Duodenal mucosa (tissue), 2 donors: Measurements from ENCODE around the gene MICAL3.
A peak's percentile ranks its signal among the peaks of the same experiment; 100 is the strongest.

ENCODE experiments used
- H3K27ac ChIP-seq: one replicate; pipeline ENCODE4 v1.7.0; 2013; ENCODE audit warnings: low read depth, low read length
- H3K27me3 ChIP-seq, 2 donors: one replicate each; pipeline ENCODE4 v1.7.0; 2013; ENCODE audit warnings: low read length in 2 of 2, control low read depth in 1 of 2; ENCODE audit not compliant: insufficient read depth in 2 of 2, control insufficient read depth in 1 of 2
- H3K36me3 ChIP-seq, 2 donors: one replicate each; pipeline ENCODE4 v1.7.0; 2013; ENCODE audit warnings: low read length in 2 of 2, control low read depth in 1 of 2; ENCODE audit not compliant: insufficient read depth in 2 of 2, control insufficient read depth in 1 of 2
- H3K4me1 ChIP-seq, 2 donors: one replicate each; pipeline ENCODE4 v1.7.0; 2013; ENCODE audit warnings: low read length in 2 of 2, control low read depth in 1 of 2; ENCODE audit not compliant: insufficient read depth in 2 of 2, control insufficient read depth in 1 of 2
- H3K4me3 ChIP-seq, 2 donors: one replicate each; pipeline ENCODE4 v1.7.0; 2013; ENCODE audit warnings: low read length in 2 of 2, low read depth in 1 of 2
- H3K9ac ChIP-seq, 2 donors: one replicate each; pipeline ENCODE4 v1.7.0; 2013; ENCODE audit warnings: low read length in 2 of 2, low read depth in 1 of 2
- H3K9me3 ChIP-seq, 2 donors: one replicate each; pipeline ENCODE4 v1.7.0; 2013; ENCODE audit warnings: low read length in 2 of 2, control low read depth in 1 of 2; ENCODE audit not compliant: control insufficient read depth in 1 of 2

MICAL3 gene

GRCh38 chr22:17910561-17911311 lies 113.6 kb downstream of the MICAL3 start:
- H3K4me3 ChIP-seq: no peak overlapping the region
- H3K9ac ChIP-seq: no peak overlapping the region
- no peaks in the 10 kb centered on the region for H3K9me3 ChIP-seq
- peaks cover 4 to 15% of the 10 kb centered on the region in 2 donors for H3K4me1 ChIP-seq
- H3K27ac ChIP-seq: no peak overlapping the region
- no peaks in the 10 kb centered on the region for H3K27me3 ChIP-seq
- peaks cover 11 to 18% of the 10 kb centered on the region in 2 donors for H3K36me3 ChIP-seq

- Histone ChIP-seq H3K4me3 (no peak overlapping the region), H3K9me3 (no peaks in the 10 kb centered on the region), H3K9ac (no peak overlapping the region), H3K27ac (no peak overlapping the region), H3K4me1 (peaks cover 21 to 29% of the 10 kb centered on the region in 2 donors), H3K36me3 (peaks cover 15 to 32% of the 10 kb centered on the region in 2 donors), H3K27me3 (no peaks in the 10 kb centered on the region)
These were observed 116.7 kb downstream of the MICAL3 start for GRCh38 chr22:17907748-17908051.

- Histone ChIP-seq H3K9ac (no peak overlapping the region), H3K4me3 (no peak overlapping the region), H3K27ac (no peak overlapping the region), H3K27me3 (no peaks in the 10 kb centered on the region), H3K9me3 (no peaks in the 10 kb centered on the region), H3K36me3 (peaks cover 15 to 33% of the 10 kb centered on the region in 2 donors), H3K4me1 (peaks cover 21 to 29% of the 10 kb centered on the region in 2 donors)
These were observed 117.2 kb downstream of the MICAL3 start for GRCh38 chr22:17906978-17907747.

- Histone ChIP-seq H3K9ac (no peak overlapping the region), H3K27ac (no peak overlapping the region), H3K9me3 (no peaks in the 10 kb centered on the region), H3K27me3 (no peaks in the 10 kb centered on the region), H3K4me3 (no peak overlapping the region), H3K4me1 (peaks cover 21 to 22% of the 10 kb centered on the region in 2 donors), H3K36me3 (peaks cover 15 to 48% of the 10 kb centered on the region in 2 donors)
These were observed 118.9 kb downstream of the MICAL3 start for GRCh38 chr22:17905445-17905844.

- no peak overlapping the region for H3K27ac ChIP-seq
These were observed 120.6 kb downstream of the MICAL3 start for GRCh38 chr22:17903564-17904295.

GRCh38 chr22:17902960-17903359 lies 121.4 kb downstream of the MICAL3 start:
- Histone ChIP-seq H3K9me3 (no peaks in the 10 kb centered on the region), H3K4me1 (peaks cover 14 to 17% of the 10 kb centered on the region in 2 donors), H3K36me3 (peaks cover 22 to 69% of the 10 kb centered on the region in 2 donors), H3K27ac (no peak overlapping the region), H3K4me3 (no peak overlapping the region), H3K9ac (no peak overlapping the region), H3K27me3 (no peaks in the 10 kb centered on the region)

More at GRCh38 chr22:17903564-17904295, 120.6 kb downstream of the MICAL3 start:
- no peak overlapping the region for H3K4me3 ChIP-seq
- H3K27me3 ChIP-seq: no peaks in the 10 kb centered on the region
- peaks cover 22 to 62% of the 10 kb centered on the region in 2 donors for H3K36me3 ChIP-seq
- peak overlapping the region in 1 of 2 donors; percentile 15 for H3K9ac ChIP-seq
- peaks cover 14 to 17% of the 10 kb centered on the region in 2 donors for H3K4me1 ChIP-seq
- no peaks in the 10 kb centered on the region for H3K9me3 ChIP-seq

- H3K27me3 ChIP-seq: no peaks in the 10 kb centered on the region
- no peaks in the 10 kb centered on the region for H3K9me3 ChIP-seq
- peaks cover 7 to 59% of the 10 kb centered on the region in 2 donors for H3K36me3 ChIP-seq
- no peak overlapping the region for H3K9ac ChIP-seq
- no peak overlapping the region for H3K4me3 ChIP-seq
- H3K4me1 ChIP-seq: peaks cover 8 to 9% of the 10 kb centered on the region in 2 donors
- no peak overlapping the region for H3K27ac ChIP-seq
These were observed 126.0 kb downstream of the MICAL3 start for GRCh38 chr22:17898375-17898774.

GRCh38 chr22:17897858-17898257 lies 126.5 kb downstream of the MICAL3 start:
- H3K27ac ChIP-seq: no peak overlapping the region
- no peak overlapping the region for H3K9ac ChIP-seq
- no peak overlapping the region for H3K4me3 ChIP-seq
- no peaks in the 10 kb centered on the region for H3K9me3 ChIP-seq
- H3K27me3 ChIP-seq: no peaks in the 10 kb centered on the region
- H3K36me3 ChIP-seq: peaks cover 7 to 64% of the 10 kb centered on the region in 2 donors
- H3K4me1 ChIP-seq: peaks cover 8 to 10% of the 10 kb centered on the region in 2 donors

- H3K27ac ChIP-seq: no peak overlapping the region
- peaks cover 7 to 68% of the 10 kb centered on the region in 2 donors for H3K36me3 ChIP-seq
- no peaks in the 10 kb centered on the region for H3K9me3 ChIP-seq
- no peaks in the 10 kb centered on the region for H3K27me3 ChIP-seq
- no peak overlapping the region for H3K9ac ChIP-seq
- H3K4me1 ChIP-seq: peaks cover 11 to 14% of the 10 kb centered on the region in 2 donors
- no peak overlapping the region for H3K4me3 ChIP-seq
These were observed 126.9 kb downstream of the MICAL3 start for GRCh38 chr22:17897426-17897825.

- Histone ChIP-seq H3K9ac (no peak overlapping the region), H3K27ac (no peak overlapping the region), H3K9me3 (no peaks in the 10 kb centered on the region), H3K4me1 (peaks cover 18 to 22% of the 10 kb centered on the region in 2 donors), H3K4me3 (no peak overlapping the region), H3K27me3 (no peaks in the 10 kb centered on the region), H3K36me3 (peaks cover 7 to 61% of the 10 kb centered on the region in 2 donors)
These were observed 127.8 kb downstream of the MICAL3 start for GRCh38 chr22:17896586-17896985.
